GM21447 (cell line): ENCODE measurements around the gene PPP1R13B.
"Not testable (repeated sequence)": the region's sequence is repeated elsewhere in the genome, so short reads cannot be mapped to it uniquely, and the experiment has no call there.

Experiments
- ATAC-seq: cut with Tn5 transposase; IDR thresholded peaks from one replicate; pipeline ENCODE4 v1.9.1; 2021; ENCODE audit not compliant: unreplicated experiment

PPP1R13B gene

DNA sequence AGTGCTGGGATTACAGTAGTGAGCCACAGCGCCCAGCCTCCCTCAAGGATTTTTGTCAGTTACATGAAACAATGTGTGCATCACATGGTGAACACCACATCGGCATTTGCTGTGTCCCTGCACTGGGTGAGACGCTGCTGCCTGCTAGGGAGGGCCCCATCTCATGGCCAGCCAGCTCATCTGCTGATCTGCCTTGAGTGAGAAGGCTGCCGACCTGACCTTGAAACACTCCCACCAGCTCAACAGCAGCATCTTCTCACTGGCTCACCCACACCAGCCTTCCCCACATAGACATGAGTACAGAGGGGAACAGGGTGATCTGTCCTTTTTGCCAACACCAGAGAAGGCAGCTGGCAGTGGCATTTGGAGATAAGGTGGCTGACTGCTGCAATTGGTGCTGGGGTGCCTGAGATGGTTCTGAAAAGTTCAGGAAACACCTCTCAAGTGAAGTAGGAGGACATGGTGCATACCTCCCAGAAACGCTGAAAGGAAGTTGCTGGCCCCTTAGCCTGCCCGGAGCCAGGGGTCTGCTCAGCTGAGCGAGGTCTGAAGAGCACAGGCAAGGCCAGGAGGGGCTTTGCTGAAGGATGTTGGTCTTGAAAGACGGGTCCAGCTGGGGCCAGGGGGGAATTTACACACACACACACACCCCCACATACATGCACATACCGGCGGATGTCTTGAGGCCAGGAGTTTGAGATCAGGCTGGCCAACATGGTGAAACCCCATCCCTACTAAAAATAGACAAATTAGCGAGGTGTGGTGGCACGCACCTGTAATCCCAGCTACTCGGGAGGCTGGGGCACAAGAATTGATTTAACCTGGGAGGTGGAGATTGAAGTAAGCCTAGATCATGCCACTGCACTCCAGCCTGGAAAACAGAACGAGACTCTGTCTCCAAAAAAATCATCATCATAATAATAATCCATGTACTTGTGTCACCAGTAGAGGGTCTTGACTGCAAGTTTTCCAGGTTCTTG lies 14.3 kb upstream of the PPP1R13B start:
- ATAC-seq: no peak

DNA sequence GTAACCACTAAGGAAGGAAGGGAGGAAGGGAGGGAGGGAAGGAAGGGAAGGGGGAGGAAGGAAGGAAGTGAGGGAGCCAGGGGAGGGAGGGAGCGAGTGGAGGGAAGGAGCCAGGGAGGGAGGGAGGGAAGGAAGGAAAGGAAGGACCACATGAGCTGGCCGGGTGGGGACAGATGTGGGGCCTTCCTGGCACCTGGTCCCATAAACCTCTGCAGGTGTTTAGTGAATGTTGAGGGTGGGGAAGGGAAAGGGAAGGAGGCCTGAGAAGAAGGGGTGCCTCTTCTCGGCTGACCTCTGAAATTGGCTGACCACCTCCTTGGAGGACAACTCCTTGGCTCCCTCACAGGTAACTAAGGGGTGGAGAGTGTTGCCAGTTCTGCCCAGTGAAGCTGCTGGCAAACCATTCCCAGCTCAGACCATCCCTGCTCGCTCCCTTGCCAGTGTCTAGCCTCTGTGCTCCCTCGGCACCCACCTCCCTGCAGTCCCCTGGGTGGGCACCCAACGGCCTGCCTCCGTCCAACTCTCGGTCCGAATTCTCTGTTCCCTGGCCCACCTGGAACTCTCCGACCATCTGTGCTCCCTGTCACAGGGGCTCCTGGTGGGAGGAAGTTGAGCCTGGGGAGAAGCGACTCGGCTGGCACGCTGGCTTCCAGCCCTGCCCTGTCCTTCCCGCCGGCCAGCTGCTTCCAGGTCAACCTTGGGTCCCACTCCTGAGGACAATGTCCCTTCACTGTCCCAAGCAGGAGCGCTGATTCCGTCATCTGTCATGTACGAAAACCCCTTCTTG lies 12.2 kb upstream of the PPP1R13B start:
- ATAC-seq: no peak

DNA sequence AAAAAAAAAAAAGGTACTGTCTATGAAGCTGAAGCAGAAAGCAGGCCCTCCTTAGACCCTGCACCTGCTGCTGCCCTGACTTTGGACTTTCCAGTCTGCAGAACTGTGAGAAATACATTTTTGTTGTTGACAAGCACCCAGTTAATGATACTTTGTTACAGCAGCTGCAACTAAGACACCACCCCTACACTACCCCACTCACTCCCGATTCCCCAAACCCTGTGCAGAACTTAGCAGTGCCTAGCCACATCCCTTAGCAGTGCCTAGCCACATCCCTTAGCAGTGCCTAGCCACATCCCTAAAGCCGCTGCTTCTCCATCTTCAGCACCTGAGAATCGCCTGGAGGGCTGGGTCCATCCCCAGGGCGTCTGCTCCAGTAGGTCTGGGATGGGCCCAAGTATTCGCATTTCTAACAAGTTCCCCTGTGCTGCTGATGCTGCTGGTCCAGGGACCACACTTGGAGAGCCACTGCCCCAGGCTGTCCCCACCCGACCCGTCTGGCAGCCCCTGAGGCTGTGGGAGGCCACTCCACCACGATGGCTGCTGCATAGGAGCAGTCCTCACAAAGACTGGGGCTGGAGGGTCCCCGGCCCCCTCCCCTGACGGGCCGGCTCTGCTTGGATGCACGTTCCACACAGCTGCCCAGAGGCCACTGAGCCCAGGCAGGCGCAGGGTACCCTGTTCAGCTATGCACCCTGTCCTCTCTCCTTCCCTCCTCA lies 10.8 kb upstream of the PPP1R13B start:
- no peak for ATAC-seq

DNA sequence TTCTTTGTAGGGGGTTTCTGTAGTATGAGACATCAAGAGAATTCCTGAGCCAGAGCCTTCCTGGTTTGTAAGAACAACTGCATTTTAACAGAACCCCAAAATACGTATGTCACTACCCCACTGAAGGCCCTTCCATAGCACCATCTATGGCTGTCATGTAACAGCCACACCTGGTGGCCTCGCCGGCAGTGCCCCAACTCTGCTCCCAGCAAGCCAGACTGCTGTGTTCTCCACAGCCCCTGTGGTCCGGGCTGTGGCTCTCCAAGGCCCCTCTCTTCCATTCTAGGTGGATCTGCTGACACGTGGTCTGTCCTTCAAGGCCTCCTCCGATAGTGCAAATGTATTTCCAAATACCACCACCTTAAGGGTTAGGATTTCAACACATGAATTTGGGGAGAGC lies 9.9 kb upstream of the PPP1R13B start:
- ATAC-seq: no peak

DNA sequence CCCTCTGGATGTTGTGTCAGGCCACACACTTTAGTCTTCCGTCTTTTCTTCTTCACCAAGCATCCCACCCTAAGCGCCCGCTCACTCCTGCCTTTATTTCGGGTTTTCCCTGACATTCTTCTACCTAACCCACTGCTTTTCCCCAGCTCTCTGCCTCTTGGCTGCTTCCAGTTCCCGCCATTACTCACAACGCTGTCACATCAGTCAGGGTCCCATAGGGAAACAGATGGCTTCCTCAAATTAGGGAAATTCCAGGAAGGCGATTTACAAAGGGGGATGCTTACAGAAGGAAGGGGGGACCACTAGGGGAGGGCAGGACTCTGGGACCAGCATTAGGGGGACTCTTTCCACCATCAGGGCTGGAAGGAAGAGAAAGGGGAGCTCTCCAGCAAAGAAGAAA lies 9.2 kb upstream of the PPP1R13B start:
- no peak for ATAC-seq

DNA sequence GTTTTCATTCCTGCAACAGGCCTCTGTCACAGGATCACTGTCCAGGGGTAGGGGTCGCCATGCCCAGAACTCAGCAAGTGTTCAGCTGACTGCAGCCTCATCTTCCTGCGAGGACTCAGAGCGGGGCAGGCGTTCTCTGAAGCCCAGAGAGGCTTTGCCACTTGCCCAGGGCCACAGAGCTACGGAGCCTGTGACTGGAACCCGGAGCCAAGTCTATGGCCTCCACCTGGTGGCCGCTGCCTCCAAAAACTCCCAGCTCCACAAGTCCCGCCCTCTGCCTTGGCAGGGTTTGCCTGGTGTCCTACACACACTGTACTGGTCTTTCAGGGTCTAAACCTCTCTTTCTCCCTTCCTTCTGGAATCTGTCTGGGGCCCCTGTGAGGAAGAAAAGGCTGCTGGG lies 8.7 kb upstream of the PPP1R13B start:
- ATAC-seq: no peak

DNA sequence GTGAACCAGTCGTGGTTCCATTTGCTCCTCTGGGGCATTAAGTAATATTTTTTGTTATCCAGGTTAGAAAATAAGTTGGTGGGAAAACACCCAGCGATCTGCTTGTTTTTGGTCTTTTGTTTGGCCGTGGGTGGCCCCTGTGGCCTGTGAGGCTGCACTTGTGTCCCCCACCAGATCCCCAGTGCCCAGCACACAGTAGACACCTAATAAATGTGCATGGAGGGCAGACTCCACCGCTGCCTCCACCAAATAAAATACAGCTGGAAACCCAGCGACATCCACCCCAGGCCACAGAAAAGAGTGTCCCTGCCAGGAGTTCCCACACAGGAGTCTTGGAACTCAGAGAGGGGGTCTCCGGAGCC lies 8.3 kb upstream of the PPP1R13B start:
- ATAC-seq: no peak

DNA sequence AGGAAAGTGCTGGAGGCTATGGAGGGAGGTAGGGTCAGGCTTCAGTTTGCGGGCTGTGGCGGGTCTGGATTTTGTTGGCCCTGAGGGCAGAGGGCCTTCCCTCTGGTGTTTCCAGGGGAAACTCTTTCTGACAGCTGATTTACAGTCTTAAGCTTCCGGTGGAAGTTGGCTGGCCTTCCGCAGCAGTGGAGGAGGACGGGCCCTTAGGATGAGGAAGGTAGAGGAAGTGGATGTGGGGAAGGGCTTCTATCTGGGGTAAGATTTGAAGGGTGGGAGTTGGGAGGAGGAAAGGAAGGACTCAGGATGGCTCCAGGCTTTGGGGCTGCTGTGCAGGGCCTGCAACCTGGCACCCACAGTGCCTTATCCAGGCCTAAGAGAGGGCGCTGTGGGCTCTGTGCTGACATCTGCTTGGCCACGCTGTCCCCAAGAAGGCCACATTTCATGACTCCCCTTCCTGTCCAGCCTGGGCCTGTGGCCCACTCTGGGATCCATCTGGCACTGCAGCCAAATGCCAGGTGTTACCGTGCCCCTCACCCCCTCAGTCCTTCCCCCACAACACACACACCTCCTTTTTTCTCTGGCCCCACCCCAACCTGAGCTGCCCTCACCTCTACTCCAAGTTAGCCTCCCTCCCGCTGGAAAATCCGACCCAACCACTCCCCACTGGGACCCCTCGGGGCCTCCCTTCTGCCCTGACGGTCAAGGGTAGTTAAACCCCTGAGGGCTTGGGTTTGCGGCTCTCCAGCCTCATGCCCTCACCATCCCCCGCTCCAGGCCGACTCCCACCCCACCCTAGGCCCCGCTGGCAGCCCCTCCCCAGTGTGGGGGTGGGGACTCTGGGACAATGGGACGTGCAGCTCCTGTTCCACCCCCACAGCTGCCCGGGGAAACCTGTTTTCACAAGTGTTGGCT lies 7.7 kb upstream of the PPP1R13B start:
- no peak for ATAC-seq

DNA sequence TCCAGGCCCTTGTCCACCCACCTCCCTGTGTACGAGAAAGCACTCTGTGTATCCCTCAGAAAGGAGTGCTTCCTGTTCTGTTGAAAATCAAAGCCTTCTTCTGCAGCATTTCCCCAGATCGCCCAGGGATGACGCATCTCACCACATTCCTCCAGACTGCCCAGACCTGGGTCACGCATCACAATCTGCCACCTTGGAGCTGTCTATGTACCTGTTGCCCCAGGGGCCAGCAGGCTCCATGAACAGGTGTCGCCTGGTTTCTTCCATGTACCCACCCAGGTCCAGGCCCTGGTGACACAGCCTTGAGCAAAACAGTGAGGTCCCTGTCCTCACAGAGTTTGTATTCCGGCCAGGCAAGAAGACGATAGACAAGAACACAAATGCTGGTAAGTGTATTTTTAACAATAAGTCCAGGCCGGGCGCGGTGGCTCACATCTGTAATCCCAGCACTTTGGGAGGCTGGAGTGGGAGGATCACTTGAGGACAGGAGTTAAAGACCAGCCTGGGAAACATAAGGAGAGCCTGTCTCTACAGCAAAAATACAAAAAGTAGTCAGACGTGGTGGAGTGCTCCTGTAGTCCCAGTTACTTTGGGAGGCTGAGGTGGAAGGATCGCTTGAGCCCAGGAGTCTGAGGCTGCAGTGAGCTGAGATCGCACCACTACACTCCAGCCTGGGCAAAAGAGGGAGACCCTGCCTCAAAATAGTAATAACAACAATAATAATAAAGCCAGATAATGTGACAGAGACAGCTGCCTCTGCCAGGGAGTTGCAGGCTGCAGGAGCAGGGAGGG lies 6.8 kb upstream of the PPP1R13B start:
- ATAC-seq: no peak

DNA sequence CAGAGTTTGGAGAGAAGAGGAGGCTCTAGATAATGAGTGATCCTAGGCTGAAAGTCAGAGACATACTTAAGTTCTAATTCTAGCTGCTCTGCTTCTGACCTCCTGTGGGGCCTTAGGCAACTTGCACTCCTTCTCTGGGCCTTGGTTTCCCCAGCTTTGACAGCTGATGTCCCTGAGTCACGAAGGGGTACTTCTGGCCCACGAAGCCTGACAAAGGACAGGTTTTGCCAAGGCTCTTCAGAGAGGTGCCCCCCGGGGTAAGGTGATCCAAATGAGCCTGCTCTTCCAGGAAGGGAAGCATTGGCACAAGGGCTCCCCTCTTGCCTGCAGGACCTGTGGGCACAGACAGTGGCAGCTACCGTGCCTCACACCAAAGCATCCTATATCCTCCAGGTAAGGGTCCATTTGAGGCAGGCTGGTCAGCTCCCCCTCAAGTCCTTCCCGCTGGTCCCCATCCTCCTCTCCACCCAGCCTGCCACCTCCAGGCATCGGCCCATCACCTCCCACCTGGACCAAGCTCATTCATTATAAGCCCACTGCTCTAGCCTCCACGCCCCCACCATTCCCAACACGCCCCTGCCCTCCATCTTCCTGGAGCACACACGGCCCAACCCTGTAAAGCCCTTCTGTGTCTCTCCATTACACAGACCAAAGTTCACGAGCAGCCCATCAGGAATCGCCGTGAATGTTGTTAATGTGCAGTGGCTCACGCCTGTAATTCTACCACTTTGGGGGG lies 1.9 kb upstream of the PPP1R13B start:
- no peak for ATAC-seq

DNA sequence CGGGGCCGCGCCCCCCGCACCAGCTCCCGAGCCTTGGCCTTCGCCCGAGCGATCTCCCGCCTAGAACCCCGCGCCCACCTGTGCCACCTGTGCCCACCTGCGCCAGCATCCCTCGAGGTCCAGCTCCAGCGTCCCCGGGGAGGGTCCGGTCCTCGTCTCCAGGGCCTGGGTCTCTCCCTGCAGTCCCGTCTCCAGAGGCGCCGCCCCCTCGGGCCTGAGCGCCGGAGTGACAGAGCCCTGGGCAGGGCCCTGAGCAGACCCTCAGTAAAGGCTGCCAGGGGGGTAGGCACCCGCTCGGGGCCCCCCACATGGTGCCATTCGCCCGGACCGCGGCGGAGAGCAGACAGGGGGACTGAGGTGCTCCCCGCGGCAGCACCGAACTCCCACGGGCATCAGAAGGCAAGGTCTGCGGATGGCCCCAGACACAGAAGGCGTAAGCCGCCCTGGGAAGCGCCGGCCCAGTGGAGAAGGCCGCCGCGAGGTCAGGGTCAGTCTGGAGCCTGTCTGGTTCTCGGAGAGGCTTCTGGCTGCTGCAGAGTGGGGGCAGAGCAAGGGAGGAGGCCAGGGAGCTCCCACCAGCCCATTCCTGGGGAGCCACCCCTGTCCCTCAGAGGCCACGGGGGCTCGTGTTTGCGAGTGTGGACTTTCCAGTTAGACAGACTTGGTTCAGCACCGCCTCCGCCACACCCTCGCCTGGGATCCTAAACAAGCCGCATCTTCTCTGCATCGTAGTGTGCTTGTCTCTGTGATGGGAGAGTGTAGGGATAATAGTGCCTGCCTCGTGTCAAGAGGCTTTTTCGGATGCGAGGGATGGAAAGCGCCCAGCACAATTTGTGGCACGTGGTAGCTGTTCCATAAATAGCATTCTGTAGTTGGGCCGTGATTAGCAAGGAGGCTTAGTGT lies 1.1 kb upstream of the PPP1R13B start:
- ATAC-seq: no peak

DNA sequence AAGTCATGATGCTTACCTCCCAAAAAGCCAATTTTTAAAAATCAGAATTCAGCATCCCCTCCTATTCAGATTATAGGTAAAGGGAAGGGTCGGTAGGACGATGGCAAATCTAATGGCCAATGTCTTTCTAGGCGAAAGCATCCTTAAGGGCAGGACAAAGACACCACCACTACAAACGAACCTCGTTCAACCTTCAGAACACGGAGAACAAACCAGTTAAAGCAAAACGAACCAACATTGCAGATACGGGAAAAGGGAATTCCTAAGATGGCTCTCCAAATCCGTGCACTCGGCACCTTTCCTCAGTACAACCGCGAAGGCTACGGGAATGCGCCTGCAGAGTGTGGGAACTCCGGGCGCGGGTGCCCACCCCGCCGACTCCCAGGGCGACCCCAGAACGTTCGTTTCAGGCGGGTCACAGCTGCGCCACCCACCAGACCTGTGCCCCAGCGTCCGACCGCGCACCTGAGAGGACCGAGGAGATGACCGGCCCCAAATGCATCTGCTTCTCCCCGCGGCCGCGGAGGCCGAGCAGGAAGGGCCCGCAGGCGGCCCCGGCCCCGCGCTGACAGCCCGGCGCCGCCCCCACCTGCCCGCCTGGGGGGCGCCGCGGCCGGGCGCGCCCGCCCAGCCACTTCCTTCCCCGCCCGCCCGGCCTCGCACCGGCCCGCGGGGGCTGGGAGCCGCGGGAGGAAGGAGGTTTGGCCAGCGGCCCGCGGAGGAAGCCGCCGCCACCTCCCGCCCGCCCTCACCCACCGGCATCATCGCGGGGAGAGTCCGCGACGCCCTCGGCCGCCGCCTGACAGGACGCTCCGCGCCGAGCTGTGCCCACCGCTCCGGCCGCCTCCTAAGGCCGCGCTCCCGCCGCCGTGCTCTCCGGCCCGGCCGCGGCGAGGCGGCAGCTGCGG lies 578 bp downstream of the PPP1R13B start:
- ATAC-seq: peak; percentile 38

DNA sequence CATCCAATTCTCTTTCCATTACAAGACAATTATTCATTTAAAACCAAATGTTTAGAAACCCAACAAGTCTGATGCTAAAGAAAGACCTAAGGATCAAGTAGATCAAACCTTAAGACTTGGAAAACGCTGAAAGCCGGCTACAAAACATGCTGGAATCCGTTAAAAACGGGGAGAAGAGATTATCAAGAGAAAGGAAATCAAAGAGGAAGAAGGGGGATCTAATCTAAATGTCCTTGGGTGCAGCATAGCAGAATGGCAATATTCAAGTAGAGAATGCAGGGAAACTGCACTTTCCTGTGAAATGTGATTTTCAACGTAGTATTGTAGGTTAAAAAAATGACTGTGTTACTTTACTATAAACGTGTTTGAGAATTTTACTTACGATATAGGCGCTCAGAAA lies 1.3 kb downstream of the PPP1R13B start:
- ATAC-seq: no peak

DNA sequence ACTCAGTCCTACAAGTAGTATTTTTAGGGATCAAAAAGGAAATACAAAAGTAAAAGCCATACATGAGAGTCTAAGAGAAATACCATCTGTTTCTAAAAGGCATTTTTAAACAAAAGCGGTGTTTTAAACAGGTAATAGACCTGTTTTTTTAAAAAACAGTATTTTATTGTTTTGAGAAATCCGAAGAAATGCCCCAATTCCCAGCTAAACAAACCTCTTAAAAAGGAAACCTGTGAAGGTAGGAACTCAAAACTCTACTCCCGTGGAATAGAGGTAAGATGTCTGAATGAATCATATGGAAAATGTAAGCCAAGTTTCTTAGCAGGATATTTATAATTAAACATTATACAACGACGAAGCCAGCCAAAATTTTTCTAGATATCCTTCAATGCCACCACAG lies 2.0 kb downstream of the PPP1R13B start:
- no peak for ATAC-seq

DNA sequence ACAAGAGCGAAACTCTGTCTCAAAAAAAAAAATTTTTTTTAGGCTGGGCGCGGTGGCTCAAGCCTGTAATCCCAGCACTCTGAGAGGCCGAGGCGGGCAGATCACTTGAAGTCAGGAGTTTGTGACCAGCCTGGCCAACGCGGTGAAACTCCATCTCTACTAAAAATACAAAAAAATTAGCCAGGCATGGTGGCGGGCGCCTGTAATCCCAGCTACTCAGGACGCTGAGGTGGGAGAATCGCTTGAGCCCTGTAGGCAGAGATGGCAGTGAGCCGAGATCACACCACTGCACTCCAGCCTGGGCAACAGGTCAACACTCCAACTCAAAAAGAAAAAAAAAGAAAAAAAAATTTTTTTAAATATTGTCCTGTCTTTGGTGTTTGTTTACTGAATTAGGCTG lies 6.1 kb downstream of the PPP1R13B start:
- not testable (repeated sequence) for ATAC-seq

DNA sequence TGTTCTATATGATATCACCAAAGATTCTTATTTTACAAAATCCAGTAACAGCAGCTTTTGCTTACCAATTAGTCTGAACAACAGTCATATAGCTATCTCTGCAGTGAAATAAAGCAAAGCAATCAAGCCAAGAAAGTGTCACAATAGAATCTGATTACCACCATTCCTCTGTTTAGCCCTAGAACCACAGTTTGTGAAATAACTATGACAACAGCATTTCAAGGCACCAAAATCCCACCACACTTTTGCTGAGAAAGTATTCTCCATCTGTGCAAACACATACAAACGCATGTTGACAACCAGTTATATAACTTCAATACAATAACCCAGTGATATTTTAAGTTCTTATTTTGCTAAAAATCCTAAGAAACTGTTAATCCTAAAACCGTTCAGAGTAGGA lies 7.4 kb downstream of the PPP1R13B start:
- no peak for ATAC-seq

DNA sequence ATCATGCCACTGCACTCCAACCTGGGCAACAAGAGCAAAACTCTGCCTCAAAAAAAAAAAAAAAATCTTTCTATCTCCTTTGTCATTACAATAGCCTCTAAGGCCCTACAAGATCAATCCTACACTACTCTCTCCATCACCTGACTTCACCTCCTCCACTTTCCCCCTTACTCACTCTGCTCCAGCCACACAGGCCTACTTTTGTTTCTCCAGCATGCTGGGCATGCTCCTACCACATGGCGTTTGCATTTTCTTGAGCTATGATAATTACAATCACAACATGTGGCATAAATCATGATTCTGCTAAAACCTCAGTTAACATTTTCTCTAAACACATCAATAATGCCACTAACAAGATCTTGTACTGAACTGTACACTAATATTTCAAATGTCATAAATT lies 7.8 kb downstream of the PPP1R13B start:
- no peak for ATAC-seq
